Activated T-cell treated with anti-CD3 and anti-CD28 coated beads for 48 hours (primary cell): ENCODE measurements around the gene SCARF2.
"Not testable (repeated sequence)": the region's sequence is repeated elsewhere in the genome, so short reads cannot be mapped to it uniquely, and the experiment has no call there.

ENCODE experiments used
- DNase-seq: peaks from one replicate; pipeline ENCODE4 v3.0.0-alpha.2; 2020; ENCODE audit warnings: low read depth

The SCARF2 gene

DNA sequence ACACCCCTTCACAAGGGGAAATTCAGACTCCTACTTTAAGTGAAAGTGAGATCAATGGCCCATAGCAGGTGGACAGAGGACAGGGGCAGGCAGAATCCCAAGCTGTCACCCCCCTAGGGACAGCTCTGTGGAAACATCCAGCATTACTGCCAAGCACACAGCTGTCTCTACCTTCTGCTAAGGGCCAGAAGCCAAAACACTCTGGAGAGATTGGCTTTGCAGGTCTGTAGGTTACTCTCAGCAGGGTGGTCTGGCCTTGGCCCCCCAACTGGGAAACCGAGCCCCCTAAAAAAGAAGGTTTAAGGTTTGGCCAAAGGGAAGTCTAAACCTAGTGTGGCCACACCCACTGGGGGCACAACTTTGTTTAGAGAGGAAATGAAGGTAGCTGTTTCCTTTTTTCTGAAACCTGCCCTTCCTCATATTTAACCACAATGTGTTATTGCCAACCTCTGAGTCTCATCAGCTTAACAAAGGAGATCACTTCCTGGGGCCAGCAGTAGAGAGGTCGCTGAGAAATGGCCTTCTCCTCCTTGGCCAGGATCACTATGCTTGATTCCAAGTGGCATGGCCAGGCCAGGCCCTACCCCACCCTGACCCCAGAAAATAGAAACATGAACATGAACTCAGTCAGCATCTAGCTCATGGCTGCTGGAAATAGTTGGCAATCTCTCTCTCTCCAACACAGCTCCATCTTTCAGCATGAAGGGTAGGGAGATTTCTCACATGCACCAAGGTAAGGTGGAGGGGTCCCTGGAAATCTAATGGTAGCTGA, 25.9 kb upstream of the SCARF2 start:
- no peak for DNase-seq

DNA sequence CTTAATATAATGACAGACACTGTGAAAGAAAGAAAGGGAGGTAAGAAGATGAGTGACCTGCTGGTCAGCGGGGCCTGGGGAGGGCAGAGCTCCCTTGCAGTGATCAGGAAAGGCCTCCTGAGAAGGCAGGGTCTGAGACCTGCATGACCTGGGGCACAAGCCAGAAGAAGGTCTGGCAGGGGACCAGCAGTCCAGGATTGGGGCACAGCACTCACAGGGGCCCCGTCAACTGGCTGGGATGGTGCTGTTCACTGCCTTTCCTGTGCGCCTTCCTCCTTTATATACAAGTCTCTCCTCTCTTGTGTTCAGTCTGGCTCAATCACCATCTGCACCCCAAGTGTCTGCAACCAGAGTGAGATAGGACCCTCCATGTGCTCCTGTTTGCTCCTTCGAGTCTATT, 22.2 kb upstream of the SCARF2 start:
- DNase-seq: no peak

DNA sequence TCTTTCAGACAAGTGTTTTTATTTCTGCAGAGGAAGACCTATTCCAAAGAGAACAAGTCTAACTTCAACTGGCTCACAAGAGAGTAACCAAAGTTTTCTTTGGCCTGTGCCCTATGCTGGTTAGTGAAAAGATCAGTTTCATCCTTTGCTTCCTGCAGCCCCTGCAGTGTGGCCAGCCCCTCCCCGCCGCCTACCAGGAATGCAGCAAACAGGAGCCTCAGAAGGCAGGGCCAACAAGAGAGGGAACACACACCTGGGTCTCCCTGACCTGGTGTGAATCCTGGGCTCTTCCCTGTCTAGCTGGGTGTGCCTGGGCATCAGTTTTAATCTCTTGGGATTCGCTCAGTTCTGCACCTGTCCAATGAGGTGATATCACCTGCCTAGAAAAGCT, 21.5 kb upstream of the SCARF2 start:
- DNase-seq: no peak

DNA sequence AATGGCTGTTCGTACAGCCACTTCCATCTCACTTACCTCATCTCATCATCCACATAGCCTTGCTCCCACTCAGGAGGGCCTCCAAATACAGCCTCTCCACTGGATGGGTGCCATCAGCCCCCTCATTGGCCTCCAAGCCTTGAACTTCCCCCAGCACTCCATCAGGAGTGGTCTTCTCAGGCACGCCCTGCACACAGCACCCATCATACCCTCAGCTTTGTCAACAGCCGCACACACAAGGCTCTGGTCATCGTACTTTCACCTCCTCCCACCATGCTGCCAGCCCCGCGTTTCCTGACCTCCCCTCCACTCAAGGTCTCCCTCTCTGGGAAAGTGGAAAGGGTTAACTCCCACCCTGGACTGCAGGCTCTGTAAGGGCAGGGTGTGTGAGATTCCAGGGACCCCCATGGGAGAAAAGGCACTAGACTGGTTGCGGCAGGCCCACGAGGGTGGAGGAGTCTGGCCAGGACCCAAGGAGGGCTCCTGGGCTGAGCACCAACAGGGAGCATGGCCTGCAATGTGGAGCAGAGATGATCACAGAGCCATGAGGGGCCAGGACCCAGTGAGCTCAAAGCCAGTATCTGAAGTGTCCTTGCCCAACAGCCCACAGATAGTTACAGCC, 21.0 kb upstream of the SCARF2 start:
- no peak for DNase-seq

DNA sequence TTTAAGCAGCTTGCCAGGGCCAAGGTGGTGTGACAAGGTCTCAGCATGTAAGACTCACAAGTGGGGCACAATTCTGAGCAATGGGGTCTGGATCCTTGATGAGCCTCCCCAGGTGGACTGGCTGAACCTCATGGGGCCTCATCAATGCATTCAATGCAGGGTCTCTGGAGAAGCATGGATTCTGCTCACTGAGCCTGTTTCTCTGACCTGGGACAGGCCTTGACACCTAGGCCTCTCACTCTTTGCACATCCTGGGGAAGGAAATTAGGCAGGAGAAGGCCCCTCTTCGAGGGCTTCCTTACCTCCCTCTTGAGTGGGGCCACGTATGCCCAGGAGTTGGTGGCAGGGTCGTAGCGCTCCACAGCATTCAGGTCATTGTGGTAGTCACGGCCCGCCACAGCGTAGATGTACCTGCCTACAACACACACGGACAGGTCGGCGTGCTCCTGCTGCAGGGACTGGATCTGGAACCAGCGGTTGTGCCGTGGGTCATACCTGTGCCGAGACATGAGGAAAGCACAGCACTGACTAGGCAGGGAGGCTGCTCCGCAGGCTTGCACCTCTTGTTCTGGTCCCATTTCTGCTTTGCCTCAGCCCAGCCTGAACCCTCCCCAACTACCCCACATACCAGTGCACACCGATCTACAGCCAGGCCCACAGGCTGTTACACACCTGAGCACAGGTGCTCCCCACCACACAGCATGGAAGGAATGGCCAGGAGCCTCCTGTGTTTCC, 20.0 kb upstream of the SCARF2 start:
- DNase-seq: no peak

DNA sequence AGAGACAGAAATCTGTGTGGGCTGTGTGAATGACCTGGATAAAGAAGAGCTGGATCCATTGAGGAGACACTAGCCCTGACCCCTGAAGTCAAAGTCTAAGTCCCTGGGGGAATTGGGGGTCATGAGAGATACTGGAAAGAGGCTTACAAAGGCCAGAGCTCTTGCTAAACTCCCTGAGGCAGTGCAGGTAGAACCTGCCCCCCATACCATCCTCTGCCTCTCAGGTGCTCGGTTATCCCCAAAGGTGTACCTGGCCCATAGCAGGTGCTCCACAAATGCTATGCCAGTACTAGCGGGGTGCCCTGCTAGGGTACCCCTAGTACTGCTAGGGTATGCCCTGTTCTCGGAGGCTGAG, 19.1 kb upstream of the SCARF2 start:
- DNase-seq: no peak

DNA sequence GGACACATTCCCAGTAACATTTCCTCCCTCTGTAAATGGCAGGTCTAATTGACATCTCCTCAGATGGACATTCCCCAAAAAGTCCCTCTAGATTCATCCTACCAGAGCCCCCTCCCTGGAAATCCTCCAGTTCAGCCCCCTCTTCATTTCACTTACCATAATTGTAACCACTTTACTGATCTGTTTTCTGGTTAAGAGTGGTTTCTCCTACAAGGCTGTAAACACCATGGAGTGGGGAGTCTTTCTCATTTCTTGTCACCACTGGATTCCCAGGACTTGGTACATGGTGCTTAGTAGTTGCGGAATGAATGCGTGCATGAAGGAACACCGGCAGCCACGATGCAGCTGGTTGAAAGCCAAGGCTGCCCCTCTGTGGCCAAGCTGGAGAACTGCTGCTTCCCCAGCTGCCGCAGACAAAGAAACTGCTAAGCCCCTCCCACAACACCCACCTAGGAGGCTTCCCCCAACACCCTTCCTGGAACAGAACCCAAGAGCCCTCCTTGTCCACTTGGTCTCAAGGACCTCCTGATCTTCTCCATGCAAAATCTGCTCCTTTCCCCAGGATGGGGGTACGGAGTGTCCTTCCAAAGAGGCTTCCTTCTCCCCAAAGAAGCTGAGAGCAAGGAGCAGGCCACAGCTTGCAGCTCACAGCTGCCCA, 18.6 kb upstream of the SCARF2 start:
- DNase-seq: peak; percentile 70

DNA sequence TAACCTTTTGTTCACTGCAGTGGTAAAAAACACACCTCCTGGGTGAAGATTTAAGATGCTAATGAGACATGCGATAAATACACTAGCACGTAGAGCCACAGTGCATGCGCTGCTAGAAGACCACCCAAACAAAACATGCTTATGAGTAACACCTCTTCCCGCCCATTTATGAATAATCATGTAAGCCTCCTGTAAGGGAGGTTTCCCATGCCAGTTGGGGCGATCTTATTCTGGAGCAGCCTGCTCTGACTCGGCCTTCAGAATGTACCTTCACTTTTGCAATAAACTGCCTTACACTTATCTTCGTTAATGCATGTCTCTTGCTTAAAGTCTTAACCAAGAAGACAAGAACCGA, 18.1 kb upstream of the SCARF2 start:
- DNase-seq: no peak

DNA sequence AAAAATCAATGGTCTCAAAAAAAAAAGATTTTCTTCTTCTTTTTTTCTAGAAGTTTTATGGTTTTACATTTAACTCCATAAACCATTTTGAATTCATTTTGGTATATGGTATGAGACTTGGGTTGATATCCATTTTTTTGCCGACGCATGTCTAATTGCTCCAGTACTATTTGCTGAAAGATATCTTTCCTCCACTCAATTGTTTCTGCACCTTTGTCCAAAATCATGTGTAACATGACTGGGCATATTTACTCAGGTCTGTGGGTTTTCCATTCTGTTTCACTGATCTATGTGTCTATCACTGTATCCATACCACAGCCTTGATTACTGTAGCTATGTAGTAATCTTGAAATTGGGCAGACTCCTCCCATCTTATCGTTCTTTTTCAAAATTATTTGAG, 15.6 kb upstream of the SCARF2 start:
- DNase-seq: no peak

DNA sequence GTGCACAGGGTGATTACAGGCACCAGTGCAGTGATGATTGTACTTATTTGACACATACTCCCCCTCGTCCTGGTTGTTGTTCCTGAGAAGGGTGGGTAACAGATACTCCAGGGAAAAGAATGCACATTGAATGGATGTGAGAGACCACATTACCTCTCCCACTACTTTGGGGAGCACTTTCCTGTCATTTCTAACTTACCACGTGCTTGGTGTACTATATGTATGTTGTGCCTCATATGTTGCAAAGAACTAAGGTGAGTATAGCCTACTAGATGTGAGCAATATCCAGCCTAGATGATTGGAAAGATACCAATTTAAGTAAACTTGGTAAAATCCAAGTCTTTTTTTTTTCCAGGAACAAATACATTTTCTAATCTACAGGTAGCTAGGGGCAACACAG, 14.3 kb upstream of the SCARF2 start:
- no peak for DNase-seq

DNA sequence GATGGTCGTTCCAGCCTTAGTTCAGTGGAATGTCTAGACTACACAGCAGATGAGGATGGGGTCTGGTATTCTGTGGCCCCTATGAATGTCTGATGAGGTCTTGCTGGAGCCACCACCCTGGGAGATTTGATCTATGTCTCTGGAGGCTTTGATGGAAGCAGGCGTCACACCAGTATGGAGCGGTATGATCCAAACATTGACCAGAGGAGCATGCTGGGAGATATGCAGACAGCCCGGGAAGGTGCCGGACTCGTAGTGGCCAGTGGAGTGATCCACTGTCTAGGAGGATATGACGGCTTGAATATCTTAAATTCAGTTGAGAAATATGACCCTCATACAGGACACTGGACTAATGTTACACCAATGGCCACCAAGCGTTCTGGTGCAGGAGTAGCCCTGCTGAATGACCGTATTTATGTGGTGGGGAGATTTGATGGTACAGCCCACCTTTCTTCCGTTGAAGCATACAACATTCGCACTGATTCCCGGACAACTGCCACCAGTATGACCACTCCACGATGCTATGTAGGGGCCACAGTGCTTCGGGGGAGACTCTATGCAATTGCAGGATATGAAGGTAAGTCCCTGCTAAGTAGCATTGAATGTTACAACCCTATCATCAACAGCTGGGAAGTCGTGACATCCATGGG, 13.6 kb upstream of the SCARF2 start:
- not testable (repeated sequence) for DNase-seq

DNA sequence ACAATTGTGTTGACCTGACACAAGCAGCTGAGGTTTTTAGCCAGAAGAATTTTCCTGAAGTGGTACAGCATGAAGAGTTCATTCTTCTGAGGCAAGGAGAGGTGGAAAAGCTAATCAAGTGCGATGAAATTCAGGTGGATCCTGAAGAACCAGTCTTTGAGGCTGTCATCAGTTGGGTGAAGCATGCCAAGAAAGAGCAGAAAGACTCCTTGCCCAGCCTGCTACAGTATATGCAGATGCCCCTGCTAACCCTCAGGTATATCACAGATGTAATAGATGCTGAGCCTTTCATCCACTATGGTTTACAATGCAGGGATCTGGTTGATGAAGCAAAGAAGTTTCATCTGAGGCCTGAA, 12.9 kb upstream of the SCARF2 start:
- no peak for DNase-seq

DNA sequence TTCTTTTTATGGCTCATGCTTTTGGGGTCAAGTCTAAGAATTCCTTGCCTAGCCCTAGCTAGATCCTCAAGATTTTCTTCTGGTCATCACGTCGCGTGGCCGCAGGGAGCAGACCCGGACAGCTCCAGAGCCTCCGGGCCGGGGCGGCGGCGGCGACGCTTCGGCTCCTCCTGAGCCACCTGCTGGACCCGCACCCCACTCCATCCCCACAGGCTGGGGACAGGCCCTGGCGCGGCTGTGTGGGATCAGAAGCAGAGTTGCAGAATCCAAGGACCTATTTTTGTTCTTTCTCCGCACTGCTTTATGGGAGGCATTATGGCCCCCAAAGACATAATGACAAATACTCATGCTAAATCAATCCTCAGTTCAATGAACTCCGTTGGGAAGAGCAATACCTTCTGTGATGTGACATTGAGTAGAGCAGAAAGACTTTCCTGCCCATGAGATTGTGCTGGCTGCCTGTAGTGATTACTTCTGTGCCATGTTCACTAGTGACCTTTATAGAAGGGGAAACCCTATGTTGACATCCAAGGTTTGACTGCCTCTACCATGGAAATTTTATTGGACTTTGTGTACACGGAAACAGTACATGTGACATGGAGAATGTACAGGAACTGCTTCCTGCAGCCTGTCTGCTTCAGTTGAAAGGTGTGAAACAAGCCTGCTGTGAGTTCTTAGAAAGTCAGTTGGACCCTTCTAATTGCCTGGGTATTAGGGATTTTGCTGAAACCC, 12.4 kb upstream of the SCARF2 start:
- DNase-seq: no peak

DNA sequence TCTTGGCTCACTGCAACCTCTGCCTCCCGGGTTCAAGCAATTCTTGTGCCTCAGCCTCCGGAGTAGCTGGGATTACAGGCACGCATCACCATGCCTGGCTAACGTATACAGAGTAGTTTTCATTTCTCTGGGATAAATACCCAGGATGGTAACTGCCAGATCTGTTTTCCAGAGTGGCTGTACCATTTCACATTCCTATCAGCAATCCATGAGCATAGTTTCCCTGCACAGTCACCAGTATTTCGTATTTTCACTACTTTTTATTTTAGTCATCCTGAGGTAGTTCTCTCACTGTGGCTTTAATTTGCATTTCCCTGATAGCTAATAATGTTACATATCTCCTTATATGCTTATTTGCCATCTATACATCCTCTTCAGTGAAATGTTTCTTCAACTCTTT, 11.0 kb upstream of the SCARF2 start:
- no peak for DNase-seq

DNA sequence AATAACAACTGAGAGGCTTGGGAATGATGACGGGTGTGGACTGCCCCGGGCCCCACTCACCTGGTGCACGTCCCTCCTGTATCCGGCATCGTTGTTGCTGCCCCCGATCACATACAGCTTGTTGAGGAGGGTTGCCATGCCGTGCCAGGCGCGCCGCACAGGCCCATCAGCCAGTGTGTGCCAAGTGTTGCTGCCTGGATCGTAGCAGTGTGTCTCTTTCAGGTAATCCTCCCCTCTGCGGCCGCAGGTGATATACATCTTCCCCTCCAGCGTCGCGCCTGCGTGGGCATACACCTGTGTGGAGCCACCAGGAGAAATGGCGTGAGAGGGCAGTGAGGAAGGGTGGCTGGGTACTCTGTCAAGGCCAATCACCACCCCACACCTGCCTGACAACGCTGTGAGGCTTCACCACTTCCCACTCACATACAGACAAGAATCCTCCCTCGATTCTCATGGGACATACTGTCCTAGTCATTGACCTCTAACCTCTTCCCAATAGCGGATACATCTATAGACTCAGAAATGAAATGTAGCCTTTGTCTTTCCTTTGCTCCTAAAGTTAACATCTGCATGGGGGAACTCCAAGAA, 8.9 kb upstream of the SCARF2 start:
- no peak for DNase-seq

DNA sequence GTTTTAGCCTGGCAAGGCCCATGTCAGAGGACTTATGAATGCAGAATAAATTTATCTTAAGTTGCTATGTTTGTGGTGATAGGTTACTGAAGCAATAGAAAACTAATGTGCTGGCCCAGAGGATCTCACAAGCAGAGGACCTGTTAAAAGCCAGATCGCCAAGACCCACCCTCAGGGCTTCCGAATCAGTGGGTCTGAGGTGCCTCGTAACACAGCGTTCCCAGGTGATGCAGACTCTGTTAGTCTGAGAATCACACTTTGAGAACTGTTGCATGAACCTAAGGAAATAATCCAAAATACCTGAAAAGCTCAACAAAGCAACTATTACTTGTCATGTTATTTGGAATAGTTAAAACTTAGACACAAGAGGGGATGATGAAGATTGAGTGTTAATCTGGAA, 6.7 kb upstream of the SCARF2 start:
- DNase-seq: no peak

DNA sequence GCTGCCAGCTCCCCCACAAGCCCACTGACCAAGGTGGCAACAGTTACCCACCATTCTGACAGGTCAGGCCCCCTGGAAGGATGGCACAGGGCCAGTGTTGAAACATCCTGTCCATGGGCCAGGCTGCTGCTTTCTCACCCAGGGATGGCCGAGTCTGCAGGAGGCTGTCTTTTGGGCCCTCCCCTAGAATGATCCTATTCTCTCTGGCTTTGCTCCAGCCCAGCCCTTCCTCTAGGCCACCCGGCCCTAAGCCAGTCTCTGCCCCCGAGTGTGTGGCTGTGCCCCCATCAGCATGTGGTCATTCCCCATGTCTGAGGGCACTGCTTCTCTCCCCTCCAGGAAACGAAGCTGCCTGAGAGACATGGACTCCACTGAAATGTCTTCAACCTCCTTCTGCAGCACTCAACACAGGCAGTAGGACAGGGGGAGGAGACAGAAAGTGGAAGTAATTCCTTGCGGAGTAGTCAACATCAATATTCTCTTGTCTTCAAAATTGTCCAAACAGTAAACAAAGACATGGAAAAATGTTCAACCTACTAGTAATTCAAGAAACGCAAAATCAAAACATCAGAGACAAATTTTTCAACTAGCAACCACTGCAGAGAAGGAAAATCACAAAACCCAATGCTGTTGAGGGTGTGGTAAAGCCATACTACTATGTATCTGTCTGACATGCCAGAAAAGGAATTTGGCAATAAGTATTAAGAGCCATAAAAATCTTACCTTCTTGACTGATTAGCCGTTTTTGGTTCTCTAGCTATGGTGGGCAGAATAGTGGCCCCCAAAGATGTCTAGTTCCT, 5.1 kb upstream of the SCARF2 start:
- DNase-seq: no peak

DNA sequence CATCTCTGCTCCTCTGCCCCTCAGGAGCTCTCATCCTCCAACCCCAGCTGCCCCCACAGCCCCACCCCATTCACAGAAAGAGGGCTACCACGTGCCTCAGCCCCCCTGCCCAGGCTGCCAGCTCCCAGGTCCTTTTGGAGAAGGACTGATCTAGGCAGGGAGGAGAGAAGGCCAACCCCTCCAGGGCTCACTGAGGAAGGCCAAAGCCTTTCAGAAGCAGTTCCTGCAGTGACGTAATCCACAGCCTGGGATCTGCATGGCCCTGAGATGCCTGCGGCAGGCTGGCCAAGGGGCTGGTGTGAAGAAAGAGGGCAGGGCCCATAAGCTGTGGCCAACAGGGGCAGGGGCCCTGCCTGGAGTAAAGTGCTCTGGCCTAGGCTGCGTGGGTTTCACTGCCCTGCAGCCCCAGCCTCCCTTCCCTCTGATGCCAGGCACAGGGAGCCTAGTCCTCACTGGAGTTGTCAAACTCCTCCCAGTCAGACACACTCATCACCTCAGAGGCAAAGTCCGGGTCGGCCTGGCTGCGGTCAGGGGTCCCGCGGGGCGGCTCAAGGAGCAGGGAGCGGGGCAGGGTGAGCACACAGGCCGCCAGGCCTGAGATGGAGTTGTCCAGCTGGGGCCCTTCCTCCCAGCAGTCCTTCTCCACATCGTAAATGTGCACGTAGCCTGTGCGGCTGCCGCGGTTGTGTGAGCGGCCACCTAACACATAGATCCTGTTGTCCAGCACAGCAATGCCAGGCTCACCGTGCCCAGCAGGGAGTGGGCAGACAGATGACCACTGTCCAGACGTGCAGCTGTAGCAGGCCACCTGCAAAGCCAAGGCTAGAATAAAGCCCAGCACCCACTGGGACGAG, 4.2 kb upstream of the SCARF2 start:
- no peak for DNase-seq
